GM21737 (cell line): ENCODE measurements around the gene BRSK2.

Experiments
- ATAC-seq: cut with Tn5 transposase; IDR thresholded peaks from one replicate; pipeline ENCODE4 v1.9.1; 2021; ENCODE audit warnings: mild to moderate bottlenecking, moderate library complexity; ENCODE audit not compliant: unreplicated experiment

The BRSK2 gene

DNA sequence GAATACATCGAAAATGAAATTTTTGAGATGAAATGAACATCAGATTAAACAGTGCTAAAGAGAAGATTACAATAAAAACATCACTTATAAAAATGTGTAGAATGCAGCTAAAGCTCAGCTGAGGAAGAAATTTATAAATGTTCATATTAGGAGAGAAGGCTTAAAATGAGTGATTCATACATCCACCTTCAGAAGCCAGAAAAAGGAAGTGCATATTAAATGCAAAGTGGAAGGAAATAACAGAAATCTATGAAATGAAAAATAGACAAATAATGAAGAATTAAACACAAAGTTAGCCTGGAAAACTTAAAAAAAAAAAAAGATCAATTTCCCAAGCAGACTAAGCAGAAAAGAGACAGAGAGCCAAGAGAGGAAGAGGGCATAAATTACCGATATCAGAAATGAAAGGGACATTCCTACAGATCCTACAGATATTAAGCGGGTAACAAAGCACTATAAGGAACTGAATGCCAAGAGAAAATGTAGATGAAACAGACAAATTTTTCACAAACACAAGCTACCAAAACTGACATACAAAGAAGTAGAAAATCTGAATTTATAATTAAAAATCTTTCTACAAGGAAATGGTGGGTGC, 104.0 kb downstream of the BRSK2 start:
- no peak for ATAC-seq

DNA sequence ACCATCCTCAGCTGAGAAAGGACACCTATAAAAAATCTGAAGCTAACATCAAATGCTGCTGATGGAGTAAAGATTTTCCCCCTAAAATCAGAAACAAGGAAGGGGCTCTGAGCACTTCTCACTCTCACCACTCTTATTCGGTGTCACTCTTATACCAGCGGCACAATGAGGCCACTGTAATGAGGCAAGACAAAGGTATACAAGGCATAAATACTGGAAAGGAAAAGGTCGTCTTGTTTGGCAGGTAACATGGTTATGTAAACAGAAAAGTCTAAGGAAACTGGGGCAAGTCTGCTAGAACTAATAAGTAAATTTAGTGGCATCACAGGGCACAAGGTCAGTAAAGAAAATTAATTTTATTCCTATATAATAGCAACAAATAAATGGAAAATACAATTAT, 104.9 kb downstream of the BRSK2 start:
- no peak for ATAC-seq

DNA sequence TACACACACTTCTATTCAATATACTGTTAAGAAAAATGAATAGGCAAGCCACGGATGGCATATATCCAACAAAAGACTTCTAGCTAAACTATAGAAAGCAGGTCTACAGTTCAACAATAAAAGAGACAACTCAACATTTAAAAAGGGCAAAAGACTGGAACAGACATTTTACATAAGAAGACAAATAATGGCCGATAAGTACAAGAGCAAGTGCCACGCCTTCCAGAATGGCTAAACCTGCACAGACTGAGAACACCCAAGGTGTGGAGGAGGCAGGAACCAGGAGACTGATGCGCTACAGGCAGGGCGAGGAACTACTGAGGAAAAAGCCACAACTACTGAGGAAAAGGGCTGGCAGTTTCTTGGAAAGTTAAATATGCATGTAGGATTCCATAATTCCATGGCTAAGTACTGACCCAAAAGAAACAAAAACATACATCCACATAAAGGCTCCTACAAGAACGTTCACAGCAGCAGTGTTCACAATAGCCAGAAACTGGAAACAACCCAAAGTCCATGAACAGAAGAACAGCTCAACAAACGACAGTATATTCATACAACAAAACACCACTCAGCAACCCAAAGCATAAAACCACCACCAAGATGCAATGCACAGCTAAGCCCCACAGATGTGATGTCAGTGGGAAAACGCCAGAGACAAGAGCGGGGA, 106.5 kb downstream of the BRSK2 start:
- no peak for ATAC-seq

DNA sequence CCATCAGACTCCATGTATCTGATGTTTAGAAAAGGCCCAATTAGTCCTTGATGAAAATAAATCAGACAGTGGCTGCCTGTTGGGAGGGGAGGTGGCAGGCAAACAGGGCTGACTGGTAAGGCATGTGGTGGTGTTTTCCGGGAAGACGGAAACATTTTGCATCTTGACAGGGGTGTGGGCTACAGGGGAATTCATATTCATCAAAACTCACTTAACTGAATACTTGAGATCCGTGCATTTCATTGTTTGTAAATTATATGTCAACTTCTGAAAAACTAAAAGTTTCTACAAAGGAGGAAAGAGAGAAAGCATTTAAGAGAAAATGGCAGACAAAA, 107.0 kb downstream of the BRSK2 start:
- ATAC-seq = no peak

DNA sequence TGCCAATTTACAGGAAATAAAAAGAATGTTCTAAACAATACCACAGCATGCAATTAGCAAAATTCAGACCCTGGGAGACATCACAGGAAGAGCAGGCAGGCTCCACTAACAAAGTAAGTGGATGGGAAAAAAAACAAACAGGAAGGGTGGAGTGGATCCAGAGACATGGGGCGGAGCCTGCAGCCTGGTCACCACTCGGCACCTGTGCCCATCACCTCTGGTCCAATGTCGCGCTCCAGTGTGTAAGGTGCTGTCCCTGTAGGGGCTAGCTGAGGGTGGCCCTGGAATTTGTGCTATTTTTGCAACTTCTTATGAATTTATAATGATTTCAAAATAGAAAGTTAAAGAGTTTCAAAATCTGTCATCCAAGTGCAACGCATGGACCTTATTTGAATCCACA, 107.9 kb downstream of the BRSK2 start:
- no peak for ATAC-seq

DNA sequence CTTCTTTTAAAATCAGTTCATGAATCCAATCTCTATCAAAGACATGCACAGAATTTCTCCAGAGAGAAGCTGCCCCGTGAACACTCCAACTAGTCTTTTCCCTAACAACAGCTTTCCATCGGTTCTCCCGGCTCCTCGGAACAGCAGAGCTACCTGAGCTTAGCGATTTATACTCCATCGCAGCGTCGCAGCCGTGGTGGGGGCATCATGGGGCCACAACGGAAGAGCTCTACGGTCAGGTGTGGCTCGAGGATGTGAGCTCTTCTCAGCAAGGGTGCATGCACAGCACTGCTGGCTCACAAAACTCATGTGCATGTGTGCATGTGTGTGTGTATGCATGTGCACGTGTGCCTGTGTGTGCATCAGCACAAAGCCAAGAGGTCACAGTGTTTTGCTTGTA, 108.5 kb downstream of the BRSK2 start:
- no peak for ATAC-seq

DNA sequence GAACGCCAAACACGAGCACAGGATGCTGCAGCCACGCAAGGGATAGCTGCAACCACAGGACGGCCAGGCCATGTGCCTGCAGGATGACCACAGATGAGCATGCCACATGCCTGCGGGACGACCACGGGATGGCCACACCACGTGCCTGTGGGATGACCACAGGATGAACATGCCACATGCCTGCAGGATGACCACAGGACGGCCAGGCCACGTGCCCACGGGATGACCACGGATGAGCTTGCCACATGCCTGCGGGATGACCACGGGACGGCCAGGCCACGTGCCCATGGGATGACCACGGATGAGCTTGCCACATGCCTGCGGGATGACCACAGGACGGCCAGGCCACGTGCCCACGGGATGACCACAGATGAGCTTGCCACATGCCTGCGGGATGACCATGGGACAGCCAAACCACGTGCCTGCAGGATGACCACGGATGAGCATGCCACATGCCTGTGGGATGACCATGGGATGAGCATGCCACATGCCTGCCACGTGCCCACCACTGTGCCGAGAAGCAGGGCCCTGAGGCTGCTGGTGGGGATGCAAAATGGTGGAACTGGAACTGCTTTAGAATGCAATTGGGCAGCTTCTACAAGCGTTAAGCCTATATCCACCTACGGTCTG, 109.6 kb downstream of the BRSK2 start:
- ATAC-seq = no peak

DNA sequence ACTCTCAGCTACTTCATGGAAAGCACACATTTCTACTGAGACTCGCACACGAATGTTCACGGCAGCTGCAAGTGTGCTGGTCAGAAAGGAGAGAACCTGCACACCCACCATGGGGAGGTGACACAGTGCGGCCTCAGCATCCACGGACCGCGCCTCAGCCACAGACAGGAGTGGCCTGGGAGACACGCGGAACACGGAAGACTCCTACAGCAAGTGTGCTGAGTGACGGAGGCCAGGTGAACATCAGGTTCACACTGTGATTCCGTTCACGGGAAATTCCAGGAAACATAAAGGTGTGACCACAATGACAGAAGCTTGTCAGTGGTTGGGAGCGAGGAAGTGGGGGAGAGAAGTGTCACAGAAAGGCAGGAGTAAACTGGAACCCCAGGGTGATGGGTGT, 110.2 kb downstream of the BRSK2 start:
- ATAC-seq = no peak

DNA sequence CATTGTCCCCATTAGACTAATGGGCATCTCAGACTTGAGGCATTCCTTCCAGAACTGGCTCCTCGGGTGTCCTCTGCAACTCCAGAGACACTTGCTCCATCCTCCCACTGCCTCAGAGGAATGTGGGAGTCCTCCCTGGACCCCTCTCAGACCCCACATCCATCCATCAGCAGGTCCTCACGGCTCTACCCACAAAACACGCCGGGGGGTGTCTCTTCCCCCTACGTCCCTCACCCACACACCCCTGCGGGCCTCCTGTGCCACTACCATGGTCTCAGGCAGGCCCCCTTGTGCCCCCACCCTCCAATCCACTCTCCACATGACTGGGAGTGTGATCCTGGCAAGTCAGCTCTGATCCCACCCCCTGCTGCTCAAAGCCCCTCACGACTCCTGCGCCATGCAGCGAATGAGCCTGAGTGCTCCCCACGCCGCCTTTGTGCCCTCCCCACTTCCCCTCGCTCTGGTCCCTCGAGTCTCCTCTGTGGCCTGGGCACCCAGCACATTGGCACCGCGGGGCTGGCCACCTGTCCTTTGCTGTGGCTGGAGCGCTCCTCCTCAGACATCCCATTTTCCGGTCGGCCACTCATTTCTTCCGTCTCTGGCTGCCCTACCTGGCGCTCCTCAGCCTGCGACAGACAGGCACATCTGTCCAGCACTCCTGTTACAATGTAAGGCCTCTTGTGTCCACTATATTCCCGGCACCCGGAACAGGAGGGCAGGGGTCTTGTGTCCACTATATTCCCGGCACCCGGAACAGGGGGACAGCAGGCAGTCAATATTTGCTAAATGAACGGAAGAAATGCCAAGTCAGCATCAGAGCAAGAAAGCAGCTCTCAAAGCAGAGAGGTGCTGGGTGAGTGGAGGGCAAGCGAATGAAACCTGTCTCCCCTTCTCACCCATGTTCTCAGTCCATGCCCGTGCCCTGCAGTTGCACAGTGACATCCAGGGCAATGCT, 111.0 kb downstream of the BRSK2 start:
- no peak for ATAC-seq

DNA sequence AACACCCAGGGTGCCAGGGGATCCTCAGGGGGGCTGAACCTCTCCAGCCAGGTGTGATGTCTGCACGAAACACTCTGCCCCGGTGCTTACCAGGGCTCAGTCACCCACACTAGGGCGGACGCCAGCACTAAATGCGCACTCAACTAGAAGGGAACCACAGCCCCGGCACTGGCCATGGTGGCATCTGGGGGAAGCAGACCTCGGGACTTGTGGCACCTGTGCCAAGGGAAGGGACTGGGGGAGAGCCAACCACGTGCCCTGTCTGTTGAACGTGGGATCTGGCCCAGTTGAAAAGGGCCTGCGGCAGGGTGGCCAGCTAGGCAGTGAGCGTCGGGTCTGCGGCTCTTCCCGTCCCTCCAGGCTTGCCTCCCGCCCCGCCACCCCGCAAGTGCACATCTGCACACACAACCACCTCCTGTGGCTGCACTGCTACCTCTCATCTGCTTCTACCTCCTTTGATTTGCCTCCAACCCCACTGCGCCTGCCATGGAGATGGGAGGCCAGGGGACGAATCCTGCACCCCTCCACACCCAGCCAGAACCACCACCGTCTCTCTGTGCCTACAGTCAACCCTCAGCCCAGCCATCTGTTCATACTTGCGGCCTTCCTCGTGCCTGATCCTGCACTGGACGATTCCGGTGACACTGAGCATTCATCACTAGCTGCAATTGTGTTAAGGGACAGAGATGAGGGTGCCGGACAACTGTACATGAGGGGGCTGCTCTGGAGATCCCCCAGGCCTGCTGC, 111.9 kb downstream of the BRSK2 start:
- no peak for ATAC-seq

DNA sequence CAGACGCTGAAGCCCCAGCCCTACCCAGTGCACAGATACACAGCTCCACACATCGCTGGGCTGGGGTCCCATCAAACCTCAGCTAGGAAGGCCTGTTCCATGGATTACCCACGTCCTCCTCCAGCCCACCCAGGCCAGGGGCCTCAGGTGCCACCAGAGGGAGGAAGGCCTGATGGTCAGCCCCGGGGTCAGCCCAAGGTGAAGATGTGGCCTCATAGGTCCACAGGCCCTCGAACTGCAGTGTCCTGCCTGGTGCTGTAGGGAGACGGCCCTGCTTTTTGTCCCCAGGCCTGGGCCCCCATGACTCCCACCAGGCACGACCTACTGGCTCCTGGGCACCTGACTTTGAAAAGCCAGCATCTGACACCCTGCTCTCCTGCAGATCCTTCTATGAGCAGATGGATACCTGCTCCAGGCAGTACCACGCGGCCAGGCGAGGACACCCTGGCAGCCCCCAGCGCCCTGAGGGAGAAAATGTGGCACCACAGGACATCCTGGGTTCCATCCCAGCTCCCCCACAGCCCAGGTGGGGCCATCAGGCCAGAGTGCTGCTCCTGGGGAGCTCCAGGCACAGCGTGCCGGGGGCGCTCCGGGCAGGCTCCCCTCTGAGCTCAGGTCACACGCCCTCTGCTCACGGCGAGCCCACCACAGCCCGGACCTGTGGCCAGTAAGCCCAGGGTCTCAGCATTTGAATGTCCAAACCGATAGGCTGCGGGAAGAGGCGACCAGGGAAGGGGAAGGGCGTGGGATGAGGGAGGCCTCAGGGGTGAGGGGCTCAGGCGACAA, 112.6 kb downstream of the BRSK2 start:
- ATAC-seq = no peak

DNA sequence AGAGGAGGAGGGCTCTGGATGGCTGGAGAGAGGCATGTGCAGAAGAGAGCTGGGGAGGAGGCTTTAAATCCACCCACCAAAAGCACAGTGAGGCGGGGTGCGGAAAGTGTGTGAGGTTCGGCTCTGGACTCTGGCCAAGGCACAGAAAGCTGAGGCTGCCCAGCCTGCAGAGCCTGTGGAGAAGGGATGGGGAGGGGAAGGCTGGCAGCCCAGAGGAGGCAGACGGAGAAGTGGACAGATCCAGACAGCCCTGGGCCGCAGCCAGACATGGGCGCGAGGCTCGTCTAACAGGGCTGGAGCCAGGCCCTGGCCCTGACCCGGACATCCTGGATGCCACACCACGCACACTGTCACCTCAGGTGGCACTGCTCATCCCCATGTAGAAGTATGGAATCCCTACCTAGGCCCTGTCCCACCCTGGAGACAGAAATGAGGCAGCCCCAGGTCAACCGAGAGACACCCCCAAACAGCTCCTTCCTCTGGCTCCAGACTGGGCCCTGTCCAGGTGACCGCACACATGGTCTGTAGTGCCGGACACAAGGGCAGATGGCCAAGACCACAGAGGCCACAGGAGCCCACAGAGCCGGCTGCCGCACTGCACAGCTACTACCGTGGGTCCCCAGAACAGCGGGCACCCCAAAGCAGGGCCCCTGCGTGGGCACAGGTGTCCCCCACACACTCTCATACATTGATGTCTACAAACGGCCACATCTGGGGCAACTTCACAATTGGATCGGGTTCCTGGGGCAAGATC, 113.4 kb downstream of the BRSK2 start:
- ATAC-seq = no peak

DNA sequence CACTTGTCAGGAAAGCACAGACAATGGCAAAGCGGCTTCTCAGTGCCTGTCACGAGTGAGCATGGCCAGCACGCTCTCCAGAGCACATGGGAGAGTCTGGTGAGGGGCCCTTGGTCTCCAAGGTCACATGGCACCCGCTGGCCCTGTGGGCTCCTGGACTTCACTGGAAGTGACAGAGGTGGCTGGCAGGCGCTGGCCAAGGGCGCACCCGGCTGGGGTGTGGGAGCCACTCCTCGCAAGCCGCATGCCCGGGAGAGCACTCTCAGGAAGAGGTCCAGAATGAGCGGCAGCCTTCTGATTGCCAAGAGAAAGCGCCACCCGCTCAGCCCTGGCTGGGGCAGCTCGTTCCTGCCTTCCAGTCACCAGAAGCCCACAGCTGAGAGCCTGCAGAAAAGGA, 114.0 kb downstream of the BRSK2 start:
- no peak for ATAC-seq

DNA sequence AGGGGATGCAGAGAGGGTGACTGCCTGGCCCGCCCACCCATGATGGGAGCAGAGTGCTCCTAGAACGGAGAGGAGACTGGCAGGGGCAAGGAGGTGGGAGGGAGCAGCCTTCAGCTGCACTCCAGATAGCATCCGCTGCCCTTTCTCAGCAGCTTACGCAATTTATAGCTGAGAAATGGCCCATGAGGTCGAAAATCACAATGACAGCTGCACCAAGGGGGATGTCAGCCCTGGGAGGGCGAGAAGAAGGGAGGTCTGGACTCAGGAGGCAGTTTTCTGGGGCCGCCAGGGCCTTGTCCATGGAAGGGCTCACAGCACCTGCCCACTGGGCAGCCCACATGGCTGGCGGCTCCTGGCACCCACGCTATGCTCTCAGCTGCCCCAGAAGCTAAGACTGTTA, 114.4 kb downstream of the BRSK2 start:
- ATAC-seq = no peak

DNA sequence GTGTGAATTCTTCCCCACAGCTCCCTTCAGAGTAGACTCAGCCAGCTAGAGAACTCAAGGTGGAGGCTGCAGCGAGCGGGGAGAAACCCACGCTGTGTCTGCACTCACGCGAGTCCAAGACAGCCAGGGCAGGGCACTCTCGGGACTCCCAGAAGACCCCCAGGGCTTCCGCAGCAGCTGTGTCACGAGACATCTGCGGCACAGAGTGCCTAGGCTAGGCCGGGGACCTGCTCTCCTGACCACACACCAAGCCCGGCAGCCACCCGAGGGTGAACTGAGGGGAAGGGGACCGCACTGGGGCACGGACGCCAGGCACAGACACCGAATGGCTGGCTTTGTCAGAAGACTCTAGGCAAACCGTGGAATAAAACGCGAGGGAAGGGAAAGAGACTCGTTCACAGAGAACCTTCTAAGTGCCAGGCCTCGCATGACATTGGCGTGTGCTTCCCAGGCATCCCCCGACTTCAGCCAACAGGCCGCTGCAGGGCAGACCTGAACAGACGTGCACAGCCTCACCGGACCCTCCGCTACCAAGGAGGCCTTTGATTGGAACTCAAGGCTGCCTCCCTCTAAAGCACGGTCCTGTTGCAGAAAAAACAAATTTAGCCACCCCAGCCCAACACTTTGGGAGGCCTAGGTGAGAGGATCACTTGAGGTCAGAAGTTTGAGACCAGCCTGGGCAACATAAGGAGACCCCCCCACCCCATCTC, 115.0 kb downstream of the BRSK2 start:
- ATAC-seq = no peak

DNA sequence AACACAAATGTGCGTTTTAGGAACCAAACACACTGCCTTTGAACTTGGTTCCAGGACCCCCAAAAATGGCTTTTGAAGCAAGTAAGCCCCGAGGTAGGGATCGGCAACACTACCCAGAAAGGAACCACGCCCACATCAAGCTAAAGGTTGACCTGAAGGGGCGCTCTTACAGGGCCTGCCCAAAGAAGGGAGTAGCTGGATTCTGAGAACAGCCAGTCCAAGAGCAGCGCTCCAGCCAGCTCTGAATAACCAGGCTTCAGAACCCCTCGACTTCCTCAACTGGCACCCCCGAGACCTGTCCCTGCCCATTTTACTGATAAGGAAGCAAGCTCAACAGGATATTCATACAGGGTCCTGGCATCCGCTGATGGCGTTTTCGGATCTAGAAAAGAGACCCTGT, 115.7 kb downstream of the BRSK2 start:
- ATAC-seq = no peak

DNA sequence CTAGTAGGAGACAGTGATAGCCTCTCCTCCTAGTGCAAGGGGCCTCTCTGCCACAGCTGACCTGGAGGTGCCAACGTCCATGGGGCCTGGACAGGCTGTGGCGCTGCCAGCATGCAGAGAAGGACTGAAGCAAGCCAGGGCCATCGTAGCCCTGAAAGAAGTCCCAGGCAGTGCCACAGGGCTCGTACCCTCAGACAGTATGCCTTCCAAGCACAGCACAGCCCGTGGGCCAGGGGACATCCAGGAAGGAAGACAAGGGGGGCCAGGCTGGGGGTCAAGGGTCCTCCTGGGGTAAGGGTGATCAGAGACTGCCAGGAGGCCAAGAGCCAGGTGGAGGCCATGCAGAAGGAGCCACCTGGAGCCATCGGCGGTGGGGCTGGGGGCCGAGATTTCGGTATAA, 117.2 kb downstream of the BRSK2 start:
- no peak for ATAC-seq

DNA sequence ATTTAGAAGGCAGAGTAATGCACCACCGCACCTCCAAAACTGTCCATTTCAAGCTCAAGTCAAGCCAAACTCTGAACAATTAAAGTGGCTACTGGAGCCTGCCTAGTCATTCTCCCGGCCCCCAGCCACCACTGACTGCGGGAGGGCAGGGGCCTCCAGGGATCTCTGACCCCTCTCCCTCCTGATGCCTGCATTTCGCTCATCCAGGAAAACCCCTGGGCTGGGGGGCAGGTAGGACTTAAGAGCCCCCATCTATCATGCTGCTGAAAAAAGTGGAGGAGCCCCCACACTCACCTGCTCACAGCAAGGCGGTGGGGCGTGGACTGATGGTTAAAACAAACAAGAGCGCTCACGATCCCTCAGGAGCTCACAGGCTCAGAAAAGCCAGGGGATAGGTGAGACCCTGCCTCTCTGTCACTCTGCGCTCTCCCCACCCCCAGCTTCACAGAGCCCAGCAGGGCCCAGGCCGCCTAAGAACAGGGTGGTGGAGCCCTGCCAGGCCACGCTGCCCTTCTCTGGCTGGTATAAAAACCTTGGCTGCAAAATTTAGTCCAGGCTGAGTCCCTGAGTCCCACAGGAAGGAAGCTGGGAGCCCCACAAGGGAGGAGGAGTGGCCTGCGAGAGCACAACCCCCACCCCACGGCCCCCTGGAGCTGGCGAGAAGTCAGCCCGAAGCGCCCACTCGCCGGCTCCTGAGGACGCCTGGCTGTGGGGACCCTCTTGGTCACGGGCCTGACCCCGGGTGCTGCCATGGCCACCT, 117.8 kb downstream of the BRSK2 start:
- no peak for ATAC-seq
